GM12872 (cell line): ENCODE results near the gene SOST.

ENCODE experiments used
- TF ChIP-seq, protein P1 (sequence below): IDR thresholded peaks from 3 replicates; pipeline ENCODE4 v1.5.1; 2011; ENCODE audit warnings: low read depth, mild to moderate bottlenecking, low read length, moderate library complexity; ENCODE audit not compliant: insufficient read depth

The SOST gene

GRCh38 chr17:43755389-43755875, 3.2 kb downstream of the SOST start:
- TF ChIP-seq, protein P1, sequence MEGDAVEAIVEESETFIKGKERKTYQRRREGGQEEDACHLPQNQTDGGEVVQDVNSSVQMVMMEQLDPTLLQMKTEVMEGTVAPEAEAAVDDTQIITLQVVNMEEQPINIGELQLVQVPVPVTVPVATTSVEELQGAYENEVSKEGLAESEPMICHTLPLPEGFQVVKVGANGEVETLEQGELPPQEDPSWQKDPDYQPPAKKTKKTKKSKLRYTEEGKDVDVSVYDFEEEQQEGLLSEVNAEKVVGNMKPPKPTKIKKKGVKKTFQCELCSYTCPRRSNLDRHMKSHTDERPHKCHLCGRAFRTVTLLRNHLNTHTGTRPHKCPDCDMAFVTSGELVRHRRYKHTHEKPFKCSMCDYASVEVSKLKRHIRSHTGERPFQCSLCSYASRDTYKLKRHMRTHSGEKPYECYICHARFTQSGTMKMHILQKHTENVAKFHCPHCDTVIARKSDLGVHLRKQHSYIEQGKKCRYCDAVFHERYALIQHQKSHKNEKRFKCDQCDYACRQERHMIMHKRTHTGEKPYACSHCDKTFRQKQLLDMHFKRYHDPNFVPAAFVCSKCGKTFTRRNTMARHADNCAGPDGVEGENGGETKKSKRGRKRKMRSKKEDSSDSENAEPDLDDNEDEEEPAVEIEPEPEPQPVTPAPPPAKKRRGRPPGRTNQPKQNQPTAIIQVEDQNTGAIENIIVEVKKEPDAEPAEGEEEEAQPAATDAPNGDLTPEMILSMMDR = no peak

GRCh38 chr17:43754947-43755346, 3.6 kb downstream of the SOST start:
- TF ChIP-seq, protein P1 = no peak

- TF ChIP-seq, protein P1 = no peak
These were observed 5.0 kb downstream of the SOST start for GRCh38 chr17:43753493-43754129.

GRCh38 chr17:43750153-43750552, 8.4 kb downstream of the SOST start:
- TF ChIP-seq, protein P1 = no peak

- TF ChIP-seq, protein P1 = no peak
These were observed 13.1 kb downstream of the SOST start for GRCh38 chr17:43745541-43745940.

GRCh38 chr17:43741636-43742035, 17.0 kb downstream of the SOST start:
- TF ChIP-seq, protein P1 = no peak

DNA sequence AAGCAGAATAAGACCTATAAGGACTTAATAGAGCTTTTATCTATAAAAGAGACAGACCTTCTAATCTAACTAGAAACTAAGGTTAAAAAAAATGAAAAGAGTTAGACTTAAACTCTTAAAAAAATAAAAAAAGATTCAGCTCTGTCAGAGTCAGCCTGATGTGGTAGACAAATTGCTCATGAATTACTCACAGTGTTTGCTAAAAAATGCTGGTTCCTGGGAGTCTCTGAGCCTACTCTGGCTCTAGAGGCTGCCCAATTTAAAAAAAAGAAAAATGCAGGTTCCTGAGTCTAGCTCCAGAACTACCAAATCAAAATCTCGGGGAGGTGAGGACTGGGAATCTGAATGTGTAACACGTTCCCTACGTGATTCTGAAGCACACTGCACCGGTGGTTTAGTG, 18.1 kb downstream of the SOST start:
- TF ChIP-seq, protein P1 = no peak
